ENCODE results near the gene ZNF215. TPM values are rescaled to one million over a fixed set of nuclear protein-coding genes. Genes with fewer than 3 reads are reported as not detected.

ZNF215 gene
- total RNA-seq, 1 donor from 2014 or later = 2.0 TPM

DNA sequence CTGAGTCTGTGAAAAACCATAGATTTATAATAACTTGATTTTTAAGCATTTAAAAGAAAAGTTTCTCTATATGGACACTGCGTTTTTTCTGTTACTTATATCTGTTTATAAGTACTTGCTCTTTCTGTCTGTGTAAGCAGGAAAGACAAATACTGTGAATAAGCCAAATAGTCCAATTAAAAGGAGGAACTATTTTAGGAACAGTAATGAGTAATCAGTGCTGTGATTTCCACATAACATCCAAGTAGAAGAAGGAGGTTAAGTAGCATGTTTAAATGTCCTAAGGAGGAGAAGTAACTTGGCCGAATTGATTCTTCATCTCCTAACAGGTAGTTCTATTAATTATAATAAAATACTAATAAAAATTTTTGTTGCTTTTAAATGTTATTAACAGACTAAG lies 53.1 kb downstream of the ZNF215 start:
- Histone ChIP-seq H3K4me3 (no peak overlapping the region), H3K4me1 (no peaks in the 10 kb centered on the region), H3K9me3 (no peaks in the 10 kb centered on the region), H3K36me3 (no peaks in the 10 kb centered on the region), H3K27me3 (no peaks in the 10 kb centered on the region), H3K27ac (no peak overlapping the region)
- DNase-seq (ENCODE audit: extremely low spot score in 2 of 2) = no peak
- intact Hi-C loops (cut with DNase I) = no loop called here
- TF ChIP-seq, protein P1, sequence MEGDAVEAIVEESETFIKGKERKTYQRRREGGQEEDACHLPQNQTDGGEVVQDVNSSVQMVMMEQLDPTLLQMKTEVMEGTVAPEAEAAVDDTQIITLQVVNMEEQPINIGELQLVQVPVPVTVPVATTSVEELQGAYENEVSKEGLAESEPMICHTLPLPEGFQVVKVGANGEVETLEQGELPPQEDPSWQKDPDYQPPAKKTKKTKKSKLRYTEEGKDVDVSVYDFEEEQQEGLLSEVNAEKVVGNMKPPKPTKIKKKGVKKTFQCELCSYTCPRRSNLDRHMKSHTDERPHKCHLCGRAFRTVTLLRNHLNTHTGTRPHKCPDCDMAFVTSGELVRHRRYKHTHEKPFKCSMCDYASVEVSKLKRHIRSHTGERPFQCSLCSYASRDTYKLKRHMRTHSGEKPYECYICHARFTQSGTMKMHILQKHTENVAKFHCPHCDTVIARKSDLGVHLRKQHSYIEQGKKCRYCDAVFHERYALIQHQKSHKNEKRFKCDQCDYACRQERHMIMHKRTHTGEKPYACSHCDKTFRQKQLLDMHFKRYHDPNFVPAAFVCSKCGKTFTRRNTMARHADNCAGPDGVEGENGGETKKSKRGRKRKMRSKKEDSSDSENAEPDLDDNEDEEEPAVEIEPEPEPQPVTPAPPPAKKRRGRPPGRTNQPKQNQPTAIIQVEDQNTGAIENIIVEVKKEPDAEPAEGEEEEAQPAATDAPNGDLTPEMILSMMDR (IDR thresholded peaks at IDR 0.05) = no peak
- no peak for TF ChIP-seq POLR2AphosphoS5 (IDR thresholded peaks at IDR 0.05; ENCODE audit: insufficient read depth in 1 of 2, low read depth in 1 of 2)

DNA sequence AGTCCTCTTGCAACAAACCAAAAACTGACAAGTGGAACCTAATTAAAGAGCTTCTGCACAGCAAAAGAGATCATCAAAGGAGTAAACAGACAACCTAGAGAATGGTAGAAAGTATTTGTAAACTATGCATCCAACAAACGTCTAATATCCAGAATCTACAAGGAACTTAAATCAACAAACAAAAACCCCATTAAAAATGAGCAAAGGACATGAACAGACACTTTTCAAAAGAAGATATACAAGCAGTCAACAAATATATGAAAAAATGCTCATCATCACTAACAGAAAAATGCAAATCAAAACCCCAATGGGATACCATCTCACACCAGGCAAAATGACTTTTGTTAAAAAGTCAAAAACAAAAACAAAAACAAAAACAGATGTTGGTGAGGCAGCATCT lies 60.3 kb downstream of the ZNF215 start:
- intact Hi-C loops (cut with DNase I) = no loop called here
- Histone ChIP-seq H3K4me3 (no peak overlapping the region), H3K36me3 (no peaks in the 10 kb centered on the region), H3K4me1 (no peaks in the 10 kb centered on the region), H3K27me3 (no peaks in the 10 kb centered on the region), H3K9me3 (no peaks in the 10 kb centered on the region), H3K27ac (no peak overlapping the region)
- no peak for TF ChIP-seq POLR2AphosphoS5 (IDR thresholded peaks at IDR 0.05; ENCODE audit: insufficient read depth in 1 of 2, low read depth in 1 of 2)
- TF ChIP-seq, protein P1 (IDR thresholded peaks at IDR 0.05) = no peak
- TF ChIP-seq POLR2A (IDR thresholded peaks at IDR 0.05) = no peak
- DNase-seq (ENCODE audit: extremely low spot score in 2 of 2) = no peak

DNA sequence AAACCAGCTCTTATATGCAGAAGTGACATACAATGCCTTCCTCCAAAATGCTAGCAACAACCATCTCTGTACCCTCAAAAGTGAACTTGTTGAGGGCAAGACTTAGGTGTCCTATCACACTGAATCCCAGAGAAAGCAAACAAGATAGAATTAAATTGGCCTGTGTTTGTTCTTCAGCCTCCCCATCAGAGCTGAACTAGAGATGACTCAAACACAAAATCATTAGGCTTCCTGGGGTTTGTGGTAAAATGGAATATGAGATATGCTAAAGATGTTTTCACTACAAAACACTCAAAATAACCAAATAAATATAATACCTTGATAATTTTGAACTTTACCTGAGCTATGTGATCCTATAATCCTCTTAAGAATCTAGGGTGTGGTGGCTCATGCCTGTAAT lies 62.3 kb downstream of the ZNF215 start:
- peaks cover 11% of the 10 kb centered on the region for H3K4me1 ChIP-seq
- no peak for DNase-seq (ENCODE audit: extremely low spot score in 2 of 2)
- TF ChIP-seq POLR2A (IDR thresholded peaks at IDR 0.05) = no peak
- no peak for TF ChIP-seq POLR2AphosphoS5 (IDR thresholded peaks at IDR 0.05; ENCODE audit: insufficient read depth in 1 of 2, low read depth in 1 of 2)
- TF ChIP-seq, protein P1 (IDR thresholded peaks at IDR 0.05) = no peak
- no peaks in the 10 kb centered on the region for H3K9me3 ChIP-seq
- no peaks in the 10 kb centered on the region for H3K36me3 ChIP-seq
- H3K4me3 ChIP-seq = no peak overlapping the region
- no peaks in the 10 kb centered on the region for H3K27me3 ChIP-seq
- no peak overlapping the region for H3K27ac ChIP-seq
- intact Hi-C loops (cut with DNase I) = no loop called here

DNA sequence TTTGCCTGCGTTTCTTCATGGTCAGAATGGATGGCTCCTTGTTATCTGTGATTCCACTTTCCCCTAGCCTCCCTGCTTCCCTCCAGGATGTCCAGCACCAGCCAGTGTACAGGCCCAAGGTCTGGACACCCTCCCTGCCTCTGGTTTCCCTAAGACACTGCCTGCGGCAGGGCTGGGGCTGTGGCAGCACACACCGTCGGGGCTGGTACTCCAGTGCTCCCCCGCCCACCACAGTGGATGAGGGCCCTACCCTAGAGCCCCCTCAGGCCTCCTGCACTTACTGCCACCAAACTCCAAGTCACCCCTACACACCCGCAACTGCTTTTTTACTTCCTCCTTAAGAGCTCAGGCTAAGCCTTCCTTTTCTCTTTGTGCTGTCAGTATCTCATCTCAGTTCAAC lies 65.0 kb downstream of the ZNF215 start:
- no peaks in the 10 kb centered on the region for H3K27me3 ChIP-seq
- DNase-seq (ENCODE audit: extremely low spot score in 2 of 2) = no peak
- no peaks in the 10 kb centered on the region for H3K36me3 ChIP-seq
- no peak overlapping the region for H3K27ac ChIP-seq
- intact Hi-C loops (cut with DNase I) = no loop called here
- TF ChIP-seq POLR2A (IDR thresholded peaks at IDR 0.05) (no peak), POLR2AphosphoS5 (IDR thresholded peaks at IDR 0.05; ENCODE audit: insufficient read depth in 1 of 2, low read depth in 1 of 2) (no peak)
- TF ChIP-seq, protein P1 (IDR thresholded peaks at IDR 0.05) = no peak
- peaks cover 11% of the 10 kb centered on the region for H3K4me1 ChIP-seq
- no peaks in the 10 kb centered on the region for H3K9me3 ChIP-seq
- H3K4me3 ChIP-seq = no peak overlapping the region

DNA sequence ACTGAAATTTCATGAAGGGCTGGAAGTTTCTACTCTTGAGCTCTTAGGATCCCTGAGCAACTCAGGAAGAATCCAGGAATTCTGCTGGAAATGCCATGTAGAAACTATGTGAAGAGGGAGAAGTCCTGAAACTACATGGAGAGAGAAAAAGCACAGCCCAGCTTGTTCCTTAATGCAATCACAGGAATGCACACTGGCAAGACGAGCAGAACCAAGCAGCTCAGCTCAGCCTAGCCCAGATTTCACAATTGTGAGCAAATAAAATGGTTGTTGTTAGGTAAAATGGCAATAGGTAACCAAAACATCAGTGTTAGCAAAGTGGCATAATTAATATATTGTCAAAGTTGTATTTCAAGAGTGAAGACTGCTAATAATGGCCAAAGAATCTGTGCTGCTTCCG lies 65.8 kb downstream of the ZNF215 start:
- TF ChIP-seq POLR2A (IDR thresholded peaks at IDR 0.05) = no peak
- TF ChIP-seq, protein P1 (IDR thresholded peaks at IDR 0.05) = no peak
- TF ChIP-seq POLR2AphosphoS5 (IDR thresholded peaks at IDR 0.05; ENCODE audit: insufficient read depth in 1 of 2, low read depth in 1 of 2) = no peak
- H3K27ac ChIP-seq = peak overlapping the region; percentile 58
- no peak overlapping the region for H3K4me3 ChIP-seq
- H3K36me3 ChIP-seq = no peaks in the 10 kb centered on the region
- DNase-seq (ENCODE audit: extremely low spot score in 2 of 2) = no peak
- H3K27me3 ChIP-seq = no peaks in the 10 kb centered on the region
- intact Hi-C loops (cut with DNase I) = no loop called here
- no peaks in the 10 kb centered on the region for H3K9me3 ChIP-seq
- peaks cover 11% of the 10 kb centered on the region for H3K4me1 ChIP-seq

Measured in vagina (tissue), 2 donors.